ENCODE measurements around the gene LEKR1. TPM values are rescaled to one million over a fixed set of nuclear protein-coding genes. Genes with fewer than 3 reads are reported as not detected.

Gene LEKR1
- total and polyA plus RNA-seq, 2 of the 13 experiments (the other 11 are each of a cell fraction or from before 2014, with no cell fraction given): 0.49 to 1.5 TPM

- TF ChIP-seq SP2 (CRISPR knock-in tag; IDR thresholded peaks at IDR 0.05): no peak
- TF ChIP-seq MYPOP (CRISPR knock-in tag; IDR thresholded peaks at IDR 0.05): no peak
- no peak for TF ChIP-seq SMARCE1 (IDR thresholded peaks at IDR 0.05; ENCODE audit: borderline replicate concordance)
- no peak for TF ChIP-seq U2AF1 (optimal IDR thresholded peaks at IDR 0.05; ENCODE audit: low read depth, low read length)
- TF ChIP-seq HMGXB3 (CRISPR knock-in tag; IDR thresholded peaks at IDR 0.05; ENCODE audit: borderline replicate concordance): no peak
- TF ChIP-seq ZNF460 (CRISPR knock-in tag; IDR thresholded peaks at IDR 0.05; ENCODE audit: borderline replicate concordance): no peak
- no peak for TF ChIP-seq HMGXB4 (CRISPR knock-in tag; IDR thresholded peaks at IDR 0.05; ENCODE audit: borderline replicate concordance in 1 of 2, low read depth in 1 of 2)
- TF ChIP-seq SIN3A (IDR thresholded peaks at IDR 0.05; ENCODE audit: borderline replicate concordance, low read depth, low read length): no peak
- TF ChIP-seq ZNF205 (CRISPR knock-in tag; IDR thresholded peaks at IDR 0.05): no peak
- no peak for TF ChIP-seq ZNF672 (CRISPR knock-in tag; IDR thresholded peaks at IDR 0.05)
- no peak for TF ChIP-seq ZMYM2 (CRISPR knock-in tag; IDR thresholded peaks at IDR 0.05)
These were observed 237.3 kb downstream of the LEKR1 start (continued) for GRCh38 chr3:157063469-157063868.
